ENCODE data around the gene SLC25A18.
"Not testable (repeated sequence)": the region's sequence is repeated elsewhere in the genome, so short reads cannot be mapped to it uniquely, and the experiment has no call there.

Gene SLC25A18, protein sequence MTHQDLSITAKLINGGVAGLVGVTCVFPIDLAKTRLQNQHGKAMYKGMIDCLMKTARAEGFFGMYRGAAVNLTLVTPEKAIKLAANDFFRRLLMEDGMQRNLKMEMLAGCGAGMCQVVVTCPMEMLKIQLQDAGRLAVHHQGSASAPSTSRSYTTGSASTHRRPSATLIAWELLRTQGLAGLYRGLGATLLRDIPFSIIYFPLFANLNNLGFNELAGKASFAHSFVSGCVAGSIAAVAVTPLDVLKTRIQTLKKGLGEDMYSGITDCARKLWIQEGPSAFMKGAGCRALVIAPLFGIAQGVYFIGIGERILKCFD

DNA sequence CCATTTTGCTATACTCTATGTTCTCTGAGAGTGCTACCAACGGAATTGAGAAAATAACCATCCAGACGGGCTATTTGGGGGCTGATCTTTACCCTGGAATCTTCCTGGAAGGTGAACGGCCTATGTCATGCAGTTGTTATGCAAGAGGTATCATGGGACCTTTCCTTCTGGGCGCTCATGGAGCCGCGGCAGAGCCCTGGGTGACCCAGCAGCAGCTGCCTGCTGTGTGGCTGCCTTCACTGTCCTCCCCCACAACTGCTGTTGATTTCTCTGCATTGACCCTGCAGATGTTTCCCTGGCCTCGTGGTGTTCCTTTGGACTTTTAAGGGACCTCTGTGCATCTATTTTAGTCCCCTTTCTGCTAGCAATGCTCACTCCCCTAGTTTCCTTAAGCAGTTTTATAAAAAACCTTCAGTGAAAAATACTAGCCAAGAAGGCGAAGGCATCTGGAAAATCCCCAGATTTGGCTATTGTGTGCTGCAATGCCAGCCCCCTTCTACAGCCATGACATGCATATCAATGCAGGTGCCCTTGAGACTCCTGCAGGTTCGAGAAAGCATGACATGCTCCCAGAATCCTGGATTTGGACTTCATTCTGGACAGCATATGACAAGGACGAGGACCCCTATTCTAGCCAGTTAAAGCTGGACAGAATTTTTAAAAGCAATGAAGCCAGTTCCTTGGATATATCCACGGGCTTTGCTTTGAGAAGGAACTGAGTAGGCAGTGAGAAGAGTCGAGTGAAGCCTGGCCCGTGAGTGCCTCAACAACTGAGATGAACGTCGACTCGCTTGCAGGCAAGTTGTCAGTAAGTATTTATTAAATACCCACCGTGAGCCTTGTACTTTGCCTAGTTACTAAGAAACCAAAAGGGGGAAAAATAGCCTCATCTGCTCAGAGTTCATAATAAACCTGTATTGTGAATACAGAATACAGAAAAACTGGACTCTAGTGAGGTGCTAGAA, at the start of gene SLC25A18:
SLC25A18 (plus strand) TSS at position 593 of the 965 bp plus-strand sequence. CDS start 16,447 bp downstream, outside the sequence.
- DNase-seq (ENCODE audit: low spot score): no peak

DNA sequence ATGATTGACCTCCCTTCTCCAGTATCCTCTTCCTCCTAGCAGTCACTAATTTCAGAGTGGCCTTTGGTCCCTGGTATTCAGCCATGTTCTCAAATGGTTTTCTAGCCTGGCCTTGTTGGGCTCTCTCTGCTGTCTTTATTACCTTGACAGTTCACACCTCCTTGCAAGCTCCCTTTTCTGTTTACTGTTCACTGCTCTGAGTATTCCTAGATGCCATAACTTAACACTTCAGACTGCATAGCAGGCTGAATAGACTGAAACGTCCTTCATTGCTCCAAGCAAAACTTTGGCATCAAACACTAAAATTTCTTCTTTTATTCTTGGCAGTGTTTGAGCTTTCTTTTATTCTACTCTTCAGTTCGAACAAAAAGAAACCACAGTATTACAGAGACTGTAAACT, 49.7 kb upstream of the SLC25A18 start:
- no peak for DNase-seq (ENCODE audit: low spot score)

DNA sequence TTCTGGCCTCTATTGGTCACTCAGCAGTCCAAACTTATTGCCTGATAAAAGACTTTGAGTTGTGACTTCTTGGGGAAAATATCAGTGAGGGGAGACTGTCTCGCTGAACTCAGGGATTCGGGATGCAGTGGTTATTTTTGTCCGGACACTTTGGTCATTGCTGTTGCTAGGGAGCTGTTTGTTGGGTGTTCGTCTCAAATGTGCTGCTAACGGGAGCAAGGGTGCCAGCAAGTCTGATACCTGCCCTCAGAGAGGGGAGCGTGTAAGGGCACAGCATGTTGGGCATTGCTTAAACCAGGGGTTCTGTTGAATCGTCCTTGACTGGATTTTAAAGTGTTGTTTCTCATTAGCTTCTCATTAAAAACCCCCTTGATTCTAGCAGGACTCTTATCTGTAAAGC, 49.2 kb upstream of the SLC25A18 start:
- no peak for DNase-seq (ENCODE audit: low spot score)

DNA sequence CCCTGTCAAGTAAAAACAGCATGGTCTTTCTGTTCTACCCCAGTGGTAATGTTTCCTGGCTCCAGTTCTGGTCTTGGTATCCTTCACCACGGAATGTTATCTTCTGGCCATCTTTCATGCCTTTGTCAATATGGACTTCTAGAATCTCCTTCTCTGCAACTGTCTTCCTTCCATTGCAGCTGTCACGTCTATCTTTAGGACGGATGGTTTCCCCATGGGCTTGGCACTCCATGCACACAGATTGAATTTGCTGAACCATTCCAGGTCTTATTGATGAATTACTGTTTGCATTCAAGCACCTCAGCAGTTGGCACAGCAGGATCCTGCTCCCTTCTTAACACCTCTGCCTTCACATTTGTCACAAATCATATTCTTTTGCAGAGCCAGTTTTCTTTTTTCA, 44.9 kb upstream of the SLC25A18 start:
- DNase-seq (ENCODE audit: low spot score): no peak

DNA sequence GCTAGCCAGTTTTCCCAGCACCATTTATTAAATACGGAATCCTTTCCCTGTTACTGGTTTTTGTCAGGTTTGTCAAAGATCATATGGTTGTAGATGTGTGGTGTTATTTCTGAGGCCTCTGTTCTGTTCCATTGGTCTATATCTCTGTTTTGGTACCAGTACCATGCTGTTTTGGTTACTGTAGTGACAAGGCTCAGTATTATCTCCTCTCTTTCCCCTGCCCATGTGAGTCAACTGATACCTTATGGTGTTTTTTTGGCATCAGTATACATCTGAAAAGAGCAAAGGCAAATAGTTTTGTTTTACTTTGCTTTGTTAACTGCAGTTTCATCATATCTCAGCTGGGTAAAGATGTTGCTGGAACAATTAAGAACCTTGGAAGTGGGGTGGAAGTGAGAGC, 41.3 kb upstream of the SLC25A18 start:
- not testable (repeated sequence) for DNase-seq (ENCODE audit: low spot score)

DNA sequence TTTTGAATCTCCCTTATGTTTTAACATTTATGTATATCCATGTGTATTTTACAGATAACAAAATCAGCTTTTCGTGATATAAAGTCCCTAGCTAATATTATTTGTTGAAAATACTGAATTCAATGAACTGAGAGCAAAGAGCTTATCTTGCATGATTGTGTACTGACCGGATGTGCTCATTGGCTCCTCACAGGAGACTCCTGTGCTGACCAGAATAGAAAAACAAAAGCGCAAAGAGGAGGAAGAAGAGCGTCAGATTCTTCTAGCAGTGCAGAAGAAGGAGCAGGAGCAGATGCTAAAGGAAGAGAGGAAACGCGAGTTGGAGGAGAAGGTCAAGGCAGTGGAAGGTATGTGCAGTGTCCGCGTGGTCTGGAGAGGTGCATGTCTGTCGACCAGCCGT, 39.4 kb upstream of the SLC25A18 start:
- DNase-seq (ENCODE audit: low spot score): no peak

DNA sequence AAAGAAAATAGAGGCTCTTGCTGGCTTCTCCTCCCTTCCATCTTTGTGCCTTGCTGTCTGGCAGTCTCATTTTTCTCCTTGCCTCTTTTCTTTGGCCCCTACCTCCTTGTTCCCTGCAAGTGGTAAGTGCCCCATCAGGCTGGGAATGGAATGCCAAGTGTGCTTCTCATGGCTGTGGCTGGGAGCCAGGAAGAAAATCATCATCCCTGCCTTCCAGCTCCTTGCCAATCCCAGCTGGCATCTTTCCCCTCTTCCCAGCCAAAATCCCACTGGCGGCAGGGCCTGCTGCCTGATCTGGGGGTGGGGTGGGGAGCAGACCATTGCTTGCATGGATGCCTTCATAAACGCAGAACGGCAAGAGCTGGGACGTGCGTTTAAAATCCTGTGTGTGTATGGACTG, 27.0 kb upstream of the SLC25A18 start:
- DNase-seq (ENCODE audit: low spot score): no peak

DNA sequence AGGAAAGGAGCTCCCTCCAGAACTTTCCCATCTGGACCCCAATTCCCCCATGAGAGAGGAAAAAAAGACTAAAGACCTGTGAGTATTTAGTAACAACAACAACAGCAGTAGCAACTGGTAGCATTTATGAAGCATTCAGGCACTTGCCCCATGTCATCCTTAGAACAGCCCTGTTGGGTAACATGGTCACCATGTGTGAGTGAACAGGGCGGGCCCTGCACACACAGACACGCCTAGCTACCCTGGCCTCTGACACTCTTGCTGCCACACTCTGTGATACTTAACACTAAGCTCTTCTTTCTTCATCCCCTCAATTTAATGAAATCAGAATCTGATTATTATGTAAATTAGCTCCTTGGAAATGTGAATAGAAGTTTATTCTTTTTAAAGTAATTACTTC, 26.1 kb upstream of the SLC25A18 start:
- no peak for DNase-seq (ENCODE audit: low spot score)

DNA sequence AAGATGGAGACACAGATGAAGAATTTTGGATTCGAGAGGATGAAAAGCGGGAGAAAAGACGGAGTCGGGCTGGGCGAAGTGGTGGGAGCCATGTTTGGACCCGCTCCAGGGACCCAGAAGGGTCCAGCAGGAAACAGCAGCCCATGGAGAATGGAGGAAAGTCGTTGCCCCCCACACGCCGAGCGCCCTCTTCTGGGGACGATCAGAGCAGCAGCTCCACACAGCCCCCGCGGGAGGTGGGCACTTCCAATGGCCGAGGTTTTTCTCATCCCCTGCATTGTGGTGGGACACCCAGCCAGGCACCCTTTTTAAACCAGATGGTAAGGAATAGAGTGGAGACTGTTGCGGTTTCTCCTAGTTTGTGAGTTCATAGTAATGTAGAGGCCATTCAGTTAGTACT, 22.8 kb upstream of the SLC25A18 start:
- no peak for DNase-seq (ENCODE audit: low spot score)

DNA sequence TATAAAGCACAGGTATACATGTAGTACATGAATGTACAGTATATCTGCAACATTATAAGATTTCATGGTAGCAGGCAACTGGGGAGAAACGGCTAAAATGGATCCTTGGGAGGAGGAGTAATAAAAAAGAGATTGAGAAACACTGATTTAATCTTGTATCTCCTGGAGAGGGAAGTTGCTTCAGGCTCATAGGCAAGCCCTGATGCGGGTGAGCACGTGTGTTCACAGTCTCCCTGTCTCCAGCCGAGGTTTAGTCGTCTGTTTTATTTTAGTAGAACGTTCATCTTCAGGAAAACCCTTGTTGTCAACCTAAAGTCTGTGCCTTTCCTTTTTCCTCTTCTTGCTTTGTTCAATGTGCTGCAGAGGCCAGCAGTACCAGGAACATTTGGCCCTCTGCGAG, 21.8 kb upstream of the SLC25A18 start:
- DNase-seq (ENCODE audit: low spot score): no peak

DNA sequence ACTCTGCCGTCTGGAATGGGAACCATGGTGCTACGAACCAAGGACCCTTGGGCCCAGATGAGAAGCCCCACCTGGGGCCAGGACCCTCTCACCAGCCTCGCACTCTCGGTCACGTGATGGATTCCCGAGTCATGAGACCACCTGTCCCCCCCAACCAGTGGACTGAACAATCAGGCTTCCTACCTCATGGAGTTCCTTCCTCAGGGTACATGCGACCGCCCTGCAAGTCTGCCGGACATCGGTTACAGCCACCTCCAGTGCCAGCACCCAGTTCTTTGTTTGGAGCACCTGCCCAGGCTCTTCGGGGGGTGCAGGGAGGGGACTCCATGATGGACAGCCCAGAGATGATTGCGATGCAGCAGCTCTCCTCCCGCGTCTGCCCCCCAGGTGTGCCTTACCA, 20.8 kb upstream of the SLC25A18 start:
- no peak for DNase-seq (ENCODE audit: low spot score)

DNA sequence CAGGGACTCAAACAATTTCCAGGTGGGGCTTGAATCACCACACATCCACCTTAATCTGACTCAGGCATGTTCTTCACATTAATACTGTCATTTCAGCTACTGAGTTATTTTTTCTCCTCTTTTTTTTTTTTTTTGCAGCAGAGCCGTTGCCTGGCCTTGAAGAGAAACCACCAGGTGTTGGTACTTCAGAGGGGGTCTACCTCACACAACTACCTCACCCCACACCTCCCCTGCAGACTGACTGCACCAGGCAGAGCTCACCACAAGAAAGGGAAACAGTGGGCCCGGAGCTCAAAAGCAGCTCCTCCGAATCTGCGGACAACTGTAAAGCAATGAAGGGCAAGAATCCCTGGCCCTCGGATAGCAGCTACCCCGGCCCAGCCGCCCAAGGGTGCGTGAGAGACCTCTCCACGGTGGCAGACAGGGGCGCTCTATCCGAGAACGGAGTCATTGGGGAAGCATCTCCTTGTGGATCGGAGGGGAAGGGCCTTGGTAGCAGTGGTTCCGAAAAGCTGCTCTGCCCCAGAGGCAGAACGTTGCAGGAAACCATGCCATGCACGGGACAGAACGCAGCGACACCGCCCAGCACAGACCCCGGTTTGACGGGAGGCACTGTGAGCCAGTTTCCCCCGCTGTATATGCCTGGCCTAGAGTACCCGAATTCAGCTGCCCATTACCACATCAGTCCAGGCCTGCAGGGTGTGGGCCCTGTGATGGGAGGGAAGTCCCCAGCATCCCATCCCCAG, 15.1 kb upstream of the SLC25A18 start:
- DNase-seq (ENCODE audit: low spot score): no peak

DNA sequence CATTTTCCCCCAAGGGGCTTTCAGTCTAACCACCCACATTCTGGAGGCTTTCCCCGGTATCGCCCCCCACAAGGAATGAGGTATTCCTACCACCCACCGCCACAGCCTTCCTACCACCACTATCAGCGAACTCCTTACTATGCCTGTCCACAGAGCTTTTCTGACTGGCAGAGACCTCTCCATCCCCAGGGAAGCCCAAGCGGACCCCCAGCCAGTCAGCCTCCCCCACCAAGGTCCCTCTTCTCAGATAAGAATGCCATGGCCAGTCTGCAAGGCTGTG, 14.6 kb upstream of the SLC25A18 start:
- no peak for DNase-seq (ENCODE audit: low spot score)

DNA sequence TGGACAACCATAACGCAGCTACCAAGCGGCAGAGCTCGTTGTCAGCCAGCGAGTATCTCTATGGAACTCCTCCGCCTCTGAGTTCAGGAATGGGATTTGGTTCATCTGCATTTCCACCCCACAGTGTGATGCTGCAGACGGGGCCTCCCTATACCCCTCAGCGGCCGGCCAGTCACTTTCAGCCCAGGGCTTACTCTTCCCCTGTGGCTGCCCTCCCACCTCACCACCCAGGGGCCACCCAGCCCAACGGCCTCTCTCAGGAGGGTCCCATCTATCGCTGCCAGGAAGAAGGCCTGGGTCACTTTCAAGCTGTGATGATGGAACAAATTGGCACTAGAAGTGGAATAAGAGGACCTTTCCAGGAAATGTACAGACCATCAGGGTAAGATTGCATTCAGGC, 14.1 kb upstream of the SLC25A18 start:
- no peak for DNase-seq (ENCODE audit: low spot score)

DNA sequence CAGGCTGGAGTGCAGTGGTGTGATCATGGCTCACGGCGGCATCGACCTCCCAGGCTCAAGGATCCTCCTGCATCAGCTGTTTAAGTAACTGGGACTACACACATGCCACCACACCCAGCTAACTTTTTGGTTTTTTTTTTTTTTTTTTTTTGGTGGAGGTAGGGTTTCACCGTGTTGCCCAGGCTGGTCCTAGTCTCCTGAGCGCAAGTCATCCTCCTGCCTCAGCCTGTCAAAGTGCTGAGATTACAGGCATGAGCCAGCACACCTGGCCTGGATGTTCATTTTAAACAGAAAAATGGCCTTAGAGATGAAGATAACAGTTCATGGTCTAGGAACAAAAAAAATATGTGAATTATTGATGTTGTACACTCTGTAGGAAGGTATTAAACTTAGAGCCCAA, 13.6 kb upstream of the SLC25A18 start:
- no peak for DNase-seq (ENCODE audit: low spot score)

DNA sequence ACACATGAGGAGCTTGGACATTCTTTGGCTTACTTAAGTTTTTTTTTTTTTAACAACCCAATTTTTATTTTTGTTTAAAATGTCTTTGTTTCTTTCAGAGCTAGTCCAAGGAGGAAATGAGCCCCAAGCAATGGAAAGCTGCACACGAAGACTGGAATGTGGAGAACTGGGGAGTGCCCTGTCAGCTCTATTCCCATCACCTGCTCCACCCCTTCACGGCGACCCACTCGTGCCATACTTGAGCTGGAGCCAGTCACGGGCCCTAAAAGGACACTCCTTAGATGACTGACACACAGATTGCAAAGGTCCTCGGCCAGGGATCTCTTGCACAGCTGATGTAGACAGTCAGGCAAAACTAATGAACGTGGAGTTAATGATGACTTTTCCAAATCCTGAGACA, 10.6 kb upstream of the SLC25A18 start:
- DNase-seq (ENCODE audit: low spot score): no peak

DNA sequence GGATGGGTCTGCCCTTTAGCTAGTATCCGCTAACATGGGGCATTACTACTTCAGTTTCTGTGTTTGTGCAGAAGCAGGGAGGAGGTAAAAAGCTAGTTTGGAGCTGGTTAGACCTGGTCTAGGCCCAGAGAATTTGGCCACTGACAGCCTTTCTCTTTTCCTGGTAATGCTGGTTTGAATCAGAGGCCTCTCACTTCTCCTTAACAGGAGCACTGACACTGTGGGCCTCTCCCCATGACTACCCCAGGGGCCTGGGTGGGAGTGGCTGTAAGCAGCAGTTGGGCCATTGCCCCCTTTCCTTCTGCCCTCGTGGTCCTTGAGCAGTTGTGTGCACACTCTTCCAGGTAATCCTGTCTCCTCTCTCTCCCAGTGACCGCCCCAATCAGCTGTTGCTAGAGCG, 8.5 kb upstream of the SLC25A18 start:
- DNase-seq (ENCODE audit: low spot score): no peak

DNA sequence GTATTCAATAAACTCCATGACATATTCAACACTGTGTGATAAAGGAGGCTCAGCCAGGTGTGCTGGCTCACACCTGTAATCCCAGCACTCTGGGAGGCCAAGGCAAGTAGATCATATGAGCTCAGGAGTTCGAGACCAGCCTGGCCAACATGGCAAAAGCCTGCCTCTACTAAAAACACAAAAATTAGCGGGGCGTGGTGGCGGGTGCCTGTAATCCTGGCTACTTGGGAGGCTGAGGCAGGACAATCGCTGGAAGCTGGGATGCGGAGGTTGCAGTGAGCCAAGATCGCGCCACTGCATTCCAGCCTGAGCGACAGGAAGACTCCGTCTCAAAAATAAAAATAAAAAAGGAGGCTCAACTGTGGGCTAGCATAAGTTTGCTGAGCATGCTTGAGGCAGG, 4.1 kb upstream of the SLC25A18 start:
- DNase-seq (ENCODE audit: low spot score): no peak

DNA sequence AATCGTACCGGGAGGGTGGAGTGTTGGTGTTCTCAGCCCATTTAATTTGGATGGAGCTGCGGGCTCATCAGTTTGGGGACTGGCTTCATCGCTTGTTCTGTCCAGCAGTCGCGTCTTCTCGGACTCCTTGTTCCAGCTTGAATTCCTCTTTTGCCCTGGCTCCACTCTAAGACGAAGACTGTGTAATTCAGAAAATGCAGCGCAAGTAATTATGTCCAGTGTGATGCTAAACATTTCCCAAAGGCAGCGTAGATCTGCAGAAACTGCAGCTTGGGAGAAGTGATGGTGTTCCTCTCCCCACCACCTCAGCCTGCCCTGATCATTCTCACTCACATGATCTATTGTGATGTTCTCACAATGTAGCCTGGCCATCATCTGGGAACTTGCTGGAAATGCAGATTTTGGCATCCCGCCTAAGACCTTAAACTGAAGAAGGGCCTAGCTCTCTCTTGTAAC, 666 bp downstream of the SLC25A18 start:
- DNase-seq (ENCODE audit: low spot score): no peak

DNA sequence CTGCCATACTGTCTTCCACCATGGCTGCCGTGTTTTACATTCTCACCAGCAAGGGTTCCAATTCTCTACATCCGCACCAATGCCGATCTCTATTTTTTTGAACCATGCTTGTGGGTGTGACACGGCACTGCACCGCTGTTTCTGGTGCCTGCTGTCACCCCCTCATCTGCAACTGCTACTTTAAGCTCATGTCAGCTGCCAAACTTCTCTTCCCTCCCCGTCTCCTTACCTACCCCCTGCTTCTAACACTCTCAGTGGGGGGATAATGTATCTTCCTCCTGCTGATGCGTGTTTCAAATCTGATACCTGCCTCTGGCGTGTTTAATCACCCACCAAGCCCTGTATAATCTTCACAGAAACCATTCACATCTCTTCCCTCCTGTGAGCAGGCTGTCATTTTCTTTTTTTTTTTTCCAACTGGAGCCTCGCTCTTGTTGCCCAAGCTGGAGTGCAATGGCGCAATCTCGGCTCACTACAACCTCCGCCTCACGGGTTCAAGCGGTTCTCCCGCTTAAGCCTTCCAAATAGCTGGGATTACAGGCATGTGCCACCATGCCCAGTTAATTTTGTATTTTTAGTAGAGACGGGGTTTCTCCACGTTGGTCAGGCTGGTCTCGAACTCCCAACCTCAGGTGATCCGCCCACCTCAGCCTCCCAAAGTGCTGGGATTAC, 2.9 kb downstream of the SLC25A18 start:
- not testable (repeated sequence) for DNase-seq (ENCODE audit: low spot score)

DNA sequence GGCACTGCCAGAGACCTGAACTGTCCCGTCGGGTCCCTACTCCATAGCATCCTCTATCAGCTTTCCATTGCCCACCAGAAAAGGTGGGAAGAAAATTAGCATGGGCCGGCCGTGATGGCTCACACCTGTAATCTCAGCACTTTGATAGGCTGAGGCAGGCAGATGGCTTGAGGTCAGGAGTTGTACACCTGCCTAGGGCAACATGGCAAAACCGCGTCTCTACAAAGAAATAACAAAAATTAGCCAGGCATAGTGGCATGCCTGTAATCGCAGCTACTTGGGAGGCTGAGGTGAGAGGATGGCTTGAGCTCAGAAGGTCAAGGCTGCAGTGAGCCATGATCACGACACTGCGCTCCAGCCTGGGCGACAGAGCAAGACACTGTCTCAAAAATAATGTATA, 3.5 kb downstream of the SLC25A18 start:
- DNase-seq (ENCODE audit: low spot score): no peak

DNA sequence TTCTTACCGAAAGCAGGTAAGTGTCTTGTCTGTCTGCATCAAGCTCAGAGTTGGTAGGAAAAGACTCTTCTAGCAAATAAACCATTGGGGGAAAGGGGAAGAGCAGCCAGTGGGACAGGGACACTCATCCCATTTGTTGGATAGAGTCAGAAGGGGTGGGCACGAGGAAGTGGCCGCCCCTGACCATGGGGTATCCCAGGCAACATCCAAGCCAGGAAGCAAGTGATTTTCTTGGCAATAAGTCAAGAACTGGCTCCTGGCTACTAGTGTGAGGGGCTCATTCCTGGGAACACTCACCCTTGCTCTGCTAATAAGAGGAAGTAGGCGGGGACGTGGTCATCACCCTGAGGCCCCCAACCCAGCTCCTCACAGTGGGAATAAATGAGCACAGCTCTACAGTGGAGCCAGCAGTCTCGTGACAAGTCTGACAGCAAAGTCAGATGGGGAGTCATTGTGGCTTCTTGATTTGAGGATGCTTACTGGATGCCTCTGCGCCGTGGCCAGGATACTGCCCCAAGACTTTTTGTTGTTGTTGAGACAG, 6.7 kb downstream of the SLC25A18 start:
- DNase-seq (ENCODE audit: low spot score): no peak

All from COLO829 (cell line).